GM10847 (cell line): Measurements from ENCODE around the gene BEAN1.

Experiments
- POLR2A ChIP-seq: IDR thresholded peaks from 2 replicates; pipeline ENCODE4 v1.6.1; 2011; ENCODE audit not compliant: insufficient read length; ENCODE audit errors: extremely low read depth

Gene BEAN1

DNA sequence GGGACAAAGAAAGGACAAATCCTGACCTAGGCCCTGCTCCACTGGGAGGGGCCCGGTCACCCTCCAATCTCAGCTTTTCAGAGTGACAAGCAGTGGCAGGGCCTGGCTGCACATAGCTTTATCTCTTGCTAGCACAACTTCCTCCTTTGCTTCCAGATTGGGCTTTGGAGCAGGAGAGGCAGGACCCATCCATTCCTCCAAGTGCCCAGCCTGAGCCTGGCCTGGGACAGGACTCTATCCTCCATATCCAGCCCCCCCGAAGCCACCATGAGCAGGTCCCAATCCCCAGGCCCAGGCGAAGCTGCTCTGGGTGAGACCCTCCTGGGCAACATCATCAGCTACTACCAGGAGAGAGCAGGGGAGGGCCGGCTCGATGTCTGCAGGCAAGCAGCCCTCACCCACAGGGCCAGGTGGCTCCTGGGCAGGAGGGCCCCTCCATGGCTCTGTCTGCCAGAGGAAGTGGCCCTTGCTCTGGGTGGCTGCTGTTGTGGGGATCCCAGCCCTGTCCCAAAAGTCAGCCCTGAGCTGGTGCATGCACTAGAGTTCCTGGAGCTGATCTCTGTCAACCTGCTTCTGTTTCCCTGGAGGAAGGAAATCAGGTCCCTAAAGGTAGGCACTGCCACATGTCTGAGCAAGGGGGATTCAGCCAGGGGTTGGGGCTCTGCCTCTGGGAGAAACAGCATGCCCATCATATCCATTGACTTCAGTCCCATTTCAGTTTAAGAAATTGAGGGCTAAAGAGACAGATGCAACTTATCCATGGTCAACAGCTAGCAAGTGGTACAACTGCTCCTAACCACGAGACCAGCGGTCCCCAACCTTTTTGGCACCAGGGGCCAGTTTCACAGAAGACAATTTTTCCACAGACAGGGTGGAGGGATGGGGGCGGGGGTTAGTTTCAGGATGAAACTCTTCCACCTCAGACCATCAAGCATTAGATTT, 64.0 kb downstream of the BEAN1 start:
- TF ChIP-seq POLR2A: no peak

DNA sequence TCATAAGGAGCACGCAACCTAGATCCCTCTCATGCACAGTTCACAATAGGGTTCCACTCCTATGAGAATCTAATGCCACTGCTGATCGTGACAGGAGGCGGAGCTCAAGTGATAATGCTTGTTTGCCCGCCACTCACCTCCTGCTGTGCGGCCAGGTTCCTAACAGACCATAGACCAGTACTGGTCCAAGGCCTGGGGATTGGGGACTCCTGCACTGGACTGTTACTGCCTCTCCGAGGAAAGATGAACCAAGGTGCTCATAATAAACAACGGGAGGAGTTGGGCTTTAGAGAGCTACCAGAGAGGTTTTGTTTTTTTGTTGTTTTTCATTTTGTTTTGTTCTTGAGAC, 64.6 kb downstream of the BEAN1 start:
- TF ChIP-seq POLR2A: no peak

DNA sequence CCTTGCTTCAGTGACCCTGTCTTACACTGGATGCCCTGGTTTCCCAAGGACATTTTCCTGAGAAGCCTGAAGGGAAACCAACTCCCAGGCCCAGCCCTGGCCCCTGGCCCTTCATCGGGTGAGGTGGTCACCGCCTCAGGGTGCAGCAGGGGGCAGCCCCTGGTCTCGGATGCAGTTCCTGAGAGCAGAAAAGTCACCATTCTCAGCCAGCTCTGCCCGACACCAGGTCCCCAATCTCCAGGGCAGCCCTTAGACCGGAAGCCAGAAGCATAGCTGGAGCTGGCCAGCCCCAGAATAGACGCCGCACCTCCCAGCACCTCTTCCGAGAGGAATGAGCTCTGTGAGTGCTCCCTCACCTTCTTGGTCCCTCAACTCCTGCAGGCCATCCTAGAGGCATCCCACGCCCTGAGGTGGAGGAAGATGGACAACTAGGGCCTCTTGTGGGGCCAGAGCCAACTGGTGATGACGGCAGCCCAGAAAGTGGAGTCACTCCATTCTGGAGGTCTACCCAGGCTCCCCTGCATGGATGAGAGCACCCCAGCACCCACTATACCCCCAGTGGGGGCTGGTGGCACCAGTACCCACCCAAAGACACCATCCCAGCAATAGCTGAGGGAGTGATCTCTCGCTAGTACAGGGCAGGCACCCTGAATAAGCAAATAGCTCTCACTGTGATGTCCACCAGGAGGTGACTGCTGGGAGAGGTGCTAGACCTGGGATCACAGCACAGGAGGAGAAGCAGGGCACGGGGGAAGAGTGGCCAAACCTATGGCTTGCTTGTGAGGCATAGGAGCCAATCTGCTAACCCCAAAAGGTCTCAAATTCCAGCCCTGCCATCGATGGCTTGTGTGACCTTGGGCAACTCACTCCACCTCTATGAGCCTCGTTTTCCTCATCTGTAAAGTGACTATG, 66.7 kb downstream of the BEAN1 start:
- no peak for TF ChIP-seq POLR2A

DNA sequence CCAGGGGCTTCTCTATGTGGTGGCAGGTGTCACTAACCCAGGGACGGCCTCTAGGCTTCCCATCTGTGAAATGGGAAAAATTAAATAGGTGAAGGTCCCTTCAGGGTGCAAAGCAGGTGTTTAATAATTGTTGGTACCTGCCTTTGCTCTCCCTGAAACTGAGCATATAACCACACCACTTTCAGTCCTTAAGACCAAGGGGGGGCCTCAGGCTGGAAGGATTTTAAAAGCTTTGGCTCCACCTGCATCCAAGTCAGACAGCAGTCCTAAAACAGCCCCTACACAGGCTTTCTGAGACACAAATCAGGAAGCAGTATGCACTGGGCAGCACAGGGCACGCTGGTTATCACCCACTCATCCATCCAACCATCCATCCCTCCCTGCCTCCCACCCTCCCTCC, 67.8 kb downstream of the BEAN1 start:
- no peak for TF ChIP-seq POLR2A

DNA sequence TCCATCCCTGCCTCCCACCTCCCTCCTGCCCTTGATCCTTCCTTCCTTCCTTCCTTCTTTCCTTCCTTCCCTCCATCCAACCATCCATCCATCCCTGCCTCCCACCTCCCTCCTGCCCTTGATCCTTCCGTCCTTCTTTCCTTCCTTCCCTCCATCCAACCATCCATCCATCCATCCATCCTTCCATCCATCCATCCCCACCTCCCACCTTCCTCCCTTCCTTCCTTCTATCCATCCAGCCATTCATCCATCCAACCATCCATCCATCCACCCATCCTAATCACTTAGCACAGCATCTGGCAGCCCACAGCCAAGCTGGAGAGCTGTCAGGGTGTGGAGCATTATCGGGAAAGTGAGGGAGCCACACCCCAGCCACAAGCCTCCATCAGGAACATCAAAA, 68.3 kb downstream of the BEAN1 start:
- no peak for TF ChIP-seq POLR2A

- TF ChIP-seq POLR2A: no peak
Measured at GRCh38 chr16:66502020-66502913, 75.2 kb downstream of the BEAN1 start.

- TF ChIP-seq POLR2A: no peak
Measured at GRCh38 chr16:66503030-66503429, 75.9 kb downstream of the BEAN1 start.

- TF ChIP-seq POLR2A: no peak
Measured at GRCh38 chr16:66503612-66504011, 76.5 kb downstream of the BEAN1 start.

DNA sequence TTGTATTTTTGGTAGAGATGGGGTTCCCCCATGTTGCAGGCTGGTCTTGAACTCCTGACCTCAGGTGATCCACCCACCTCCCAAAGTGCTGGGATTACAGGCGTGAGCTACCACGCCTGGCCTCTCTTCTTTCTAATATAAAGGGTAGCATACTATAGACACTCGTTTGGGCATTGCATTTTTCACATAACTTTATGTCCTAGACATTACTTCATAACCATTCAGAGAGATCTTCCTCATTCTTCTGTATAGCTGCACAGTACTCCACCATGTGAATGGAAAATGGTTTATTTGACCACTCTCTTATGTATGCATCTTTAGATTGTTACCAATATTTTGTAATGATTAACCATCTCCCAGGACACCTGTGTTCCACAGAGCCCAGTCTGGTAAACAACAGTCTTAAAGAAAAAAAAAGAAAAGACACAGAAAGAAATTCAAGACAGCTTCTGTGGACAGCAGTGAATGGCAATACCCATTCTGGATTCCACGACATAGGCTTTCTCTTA, 80.7 kb downstream of the BEAN1 start:
- TF ChIP-seq POLR2A: no peak

- no peak for TF ChIP-seq POLR2A
Measured at GRCh38 chr16:66508248-66508913, 81.3 kb downstream of the BEAN1 start.

- TF ChIP-seq POLR2A: no peak
Measured at GRCh38 chr16:66508914-66509496, 81.9 kb downstream of the BEAN1 start.

DNA sequence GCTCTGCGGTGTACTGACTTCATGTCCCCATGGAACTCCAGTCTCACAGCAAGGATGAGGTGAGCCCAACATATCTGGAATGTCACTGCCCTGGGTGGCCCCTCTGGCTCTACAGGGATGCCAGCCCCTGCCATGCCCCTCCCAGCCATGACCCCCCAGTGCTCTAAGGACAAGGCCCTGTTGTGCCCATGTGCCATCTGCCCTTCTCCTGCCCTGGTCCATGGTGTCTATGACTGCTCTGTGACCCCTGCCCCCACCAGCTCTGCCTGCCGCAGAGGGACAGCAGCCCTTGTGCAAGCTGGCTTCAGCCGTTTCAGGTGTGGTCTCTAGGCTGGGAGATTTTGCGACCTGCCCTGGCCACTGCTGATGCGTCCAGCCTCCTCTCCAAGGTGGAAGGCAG, 82.5 kb downstream of the BEAN1 start:
- no peak for TF ChIP-seq POLR2A

DNA sequence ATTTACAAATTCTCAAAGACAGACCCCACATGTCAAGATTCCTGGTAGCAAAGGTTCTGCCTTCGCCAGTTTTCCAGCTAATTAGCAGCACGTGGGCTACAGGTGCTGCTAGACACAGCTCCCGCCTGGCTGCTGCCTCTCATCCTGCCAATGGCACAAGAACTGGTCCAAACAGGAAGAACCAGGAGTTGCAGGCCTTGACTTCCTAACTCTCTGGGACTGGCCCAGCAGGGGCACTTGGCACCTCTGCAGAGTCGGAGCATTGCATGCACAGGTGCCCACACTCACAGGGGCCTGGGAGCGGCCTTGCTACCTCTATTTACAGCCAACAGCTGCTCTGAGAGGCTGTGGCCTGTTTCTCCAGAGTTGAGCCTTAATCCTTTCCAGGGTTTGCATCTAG, 83.2 kb downstream of the BEAN1 start:
- TF ChIP-seq POLR2A: no peak
